ENCODE data around the gene NFAM1.

DNA sequence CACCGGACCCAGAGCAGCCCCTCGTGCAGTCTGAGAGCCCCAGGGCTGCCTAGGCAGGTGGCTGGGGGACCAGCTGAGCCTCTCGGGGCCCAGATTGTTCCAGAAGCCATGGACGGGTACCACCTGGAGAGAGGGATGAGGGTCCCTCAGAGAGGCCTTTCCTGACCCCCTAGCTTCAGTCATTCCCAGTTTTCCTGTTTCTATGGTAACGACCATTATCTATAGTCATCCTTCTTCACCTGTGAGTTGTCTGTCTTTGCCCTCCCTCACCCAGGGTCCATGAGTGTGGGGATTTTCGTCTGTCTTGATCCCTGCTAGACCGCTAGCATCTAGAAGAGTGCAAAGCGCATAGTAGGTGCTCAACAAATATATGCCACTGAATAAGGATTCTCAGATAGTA, 85.5 kb downstream of the NFAM1 start:
- TF ChIP-seq, protein P1, sequence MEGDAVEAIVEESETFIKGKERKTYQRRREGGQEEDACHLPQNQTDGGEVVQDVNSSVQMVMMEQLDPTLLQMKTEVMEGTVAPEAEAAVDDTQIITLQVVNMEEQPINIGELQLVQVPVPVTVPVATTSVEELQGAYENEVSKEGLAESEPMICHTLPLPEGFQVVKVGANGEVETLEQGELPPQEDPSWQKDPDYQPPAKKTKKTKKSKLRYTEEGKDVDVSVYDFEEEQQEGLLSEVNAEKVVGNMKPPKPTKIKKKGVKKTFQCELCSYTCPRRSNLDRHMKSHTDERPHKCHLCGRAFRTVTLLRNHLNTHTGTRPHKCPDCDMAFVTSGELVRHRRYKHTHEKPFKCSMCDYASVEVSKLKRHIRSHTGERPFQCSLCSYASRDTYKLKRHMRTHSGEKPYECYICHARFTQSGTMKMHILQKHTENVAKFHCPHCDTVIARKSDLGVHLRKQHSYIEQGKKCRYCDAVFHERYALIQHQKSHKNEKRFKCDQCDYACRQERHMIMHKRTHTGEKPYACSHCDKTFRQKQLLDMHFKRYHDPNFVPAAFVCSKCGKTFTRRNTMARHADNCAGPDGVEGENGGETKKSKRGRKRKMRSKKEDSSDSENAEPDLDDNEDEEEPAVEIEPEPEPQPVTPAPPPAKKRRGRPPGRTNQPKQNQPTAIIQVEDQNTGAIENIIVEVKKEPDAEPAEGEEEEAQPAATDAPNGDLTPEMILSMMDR (IDR thresholded peaks at IDR 0.05; ENCODE audit: extremely low read depth in 1 of 2, insufficient read depth in 1 of 2, low read depth in 1 of 2, low read length in 2 of 2): no peak
- TF ChIP-seq POLR2A (IDR thresholded peaks at IDR 0.05; ENCODE audit: low read depth, low read length) (no peak), MYC (IDR thresholded peaks at IDR 0.05; ENCODE audit: low read depth, low read length) (no peak), JUN (IDR thresholded peaks at IDR 0.05; ENCODE audit: borderline replicate concordance, insufficient read depth, insufficient read length, low read depth) (no peak), POLR2AphosphoS5 (IDR thresholded peaks at IDR 0.05; ENCODE audit: insufficient read depth, low read depth, low read length) (no peak), EZH2 (IDR thresholded peaks at IDR 0.05; ENCODE audit: borderline replicate concordance, low read depth, low read length, severe bottlenecking) (no peak), GATA2 (IDR thresholded peaks at IDR 0.05; ENCODE audit: insufficient read depth, insufficient read length, low read depth, low read length) (no peak)
- TF ChIP-seq, protein P2, sequence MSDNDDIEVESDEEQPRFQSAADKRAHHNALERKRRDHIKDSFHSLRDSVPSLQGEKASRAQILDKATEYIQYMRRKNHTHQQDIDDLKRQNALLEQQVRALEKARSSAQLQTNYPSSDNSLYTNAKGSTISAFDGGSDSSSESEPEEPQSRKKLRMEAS (IDR thresholded peaks at IDR 0.05; ENCODE audit: insufficient read depth, insufficient read length): no peak

Data from endothelial cell of umbilical vein (primary cell).